Measurements from ENCODE around the gene CDSN. TPM values are rescaled to one million over a fixed set of nuclear protein-coding genes. Genes with fewer than 3 reads are reported as not detected.

The CDSN gene
- polyA plus RNA-seq, 2 of the 4 experiments (the other 2 are of a cell fraction): not detected

- CTCF ChIA-PET: interaction anchor here (0.7 to 5.0 kb wide), 5 partner anchors 27 to 161 kb away, joined by 3 to 95 read pairs (median 6); partner anchors contain the start of gene VARS2
- WGBS (ENCODE audit: missing lambda C conversion rate): 85% methylated on average over 4 of the region's 4 CpGs
- Histone ChIP-seq H3K4me2 (no peak overlapping the region), H3K9me3 (no peaks in the 10 kb centered on the region), H3K4me3 (no peak overlapping the region), H3K4me1 (peaks cover 12% of the 10 kb centered on the region), H3K27ac (no peak overlapping the region)
- no peak for FAIRE-seq
- POLR2A ChIA-PET: no interaction called here
- DNase-seq (ENCODE audit: low read depth in 1 of 2, low spot score in 1 of 2): no peak
- TF ChIP-seq FOSB (CRISPR knock-in tag; IDR thresholded peaks at IDR 0.05) (no peak), CEBPB (IDR thresholded peaks at IDR 0.05) (no peak), ZC3H11A (IDR thresholded peaks at IDR 0.05) (no peak), HEYL (CRISPR knock-in tag; IDR thresholded peaks at IDR 0.05) (no peak), POLR2AphosphoS2 (conservative IDR thresholded peaks at IDR 0.05; ENCODE audit: low read length) (no peak), TFCP2L1 (CRISPR knock-in tag; IDR thresholded peaks at IDR 0.05) (no peak), RFX5 (IDR thresholded peaks at IDR 0.05) (no peak), KDM1A (IDR thresholded peaks at IDR 0.05; ENCODE audit: low read depth) (no peak), FOXS1 (CRISPR knock-in tag; IDR thresholded peaks at IDR 0.05) (no peak)
- TF ChIP-seq, protein P1, sequence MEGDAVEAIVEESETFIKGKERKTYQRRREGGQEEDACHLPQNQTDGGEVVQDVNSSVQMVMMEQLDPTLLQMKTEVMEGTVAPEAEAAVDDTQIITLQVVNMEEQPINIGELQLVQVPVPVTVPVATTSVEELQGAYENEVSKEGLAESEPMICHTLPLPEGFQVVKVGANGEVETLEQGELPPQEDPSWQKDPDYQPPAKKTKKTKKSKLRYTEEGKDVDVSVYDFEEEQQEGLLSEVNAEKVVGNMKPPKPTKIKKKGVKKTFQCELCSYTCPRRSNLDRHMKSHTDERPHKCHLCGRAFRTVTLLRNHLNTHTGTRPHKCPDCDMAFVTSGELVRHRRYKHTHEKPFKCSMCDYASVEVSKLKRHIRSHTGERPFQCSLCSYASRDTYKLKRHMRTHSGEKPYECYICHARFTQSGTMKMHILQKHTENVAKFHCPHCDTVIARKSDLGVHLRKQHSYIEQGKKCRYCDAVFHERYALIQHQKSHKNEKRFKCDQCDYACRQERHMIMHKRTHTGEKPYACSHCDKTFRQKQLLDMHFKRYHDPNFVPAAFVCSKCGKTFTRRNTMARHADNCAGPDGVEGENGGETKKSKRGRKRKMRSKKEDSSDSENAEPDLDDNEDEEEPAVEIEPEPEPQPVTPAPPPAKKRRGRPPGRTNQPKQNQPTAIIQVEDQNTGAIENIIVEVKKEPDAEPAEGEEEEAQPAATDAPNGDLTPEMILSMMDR (IDR thresholded peaks at IDR 0.05): no peak
- ATAC-seq: no peak
Measured at GRCh38 chr6:31076611-31077010, 43.6 kb downstream of the CDSN start.

GRCh38 chr6:31075528-31075927 lies 44.7 kb downstream of the CDSN start:
- Histone ChIP-seq H3K4me2 (no peak overlapping the region), H3K9me3 (no peaks in the 10 kb centered on the region), H3K27ac (no peak overlapping the region), H3K4me1 (peaks cover 12% of the 10 kb centered on the region), H3K4me3 (no peak overlapping the region)
- DNase-seq (ENCODE audit: low read depth in 1 of 2, low spot score in 1 of 2) (no peak), ATAC-seq (no peak), FAIRE-seq (no peak)
- 78% methylated on average over 1 of the region's 1 CpG for WGBS (ENCODE audit: missing lambda C conversion rate)
- POLR2A ChIA-PET: no interaction called here
- CTCF ChIA-PET: interaction anchor here (0.7 to 5.0 kb wide), 3 partner anchors 12 to 160 kb away, joined by 5 to 49 read pairs (median 6); partner anchors contain the start of gene VARS2
- no peak for TF ChIP-seq ZC3H11A (IDR thresholded peaks at IDR 0.05)
- no peak for TF ChIP-seq KDM5A (IDR thresholded peaks at IDR 0.05)
- TF ChIP-seq HOXB13 (CRISPR knock-in tag; IDR thresholded peaks at IDR 0.05; ENCODE audit: low read depth): no peak
- no peak for TF ChIP-seq CBX2 (IDR thresholded peaks at IDR 0.05; ENCODE audit: borderline replicate concordance, low read depth)

- no peak for FAIRE-seq
- ATAC-seq: no peak
- CTCF ChIA-PET: interaction anchor here (0.6 to 5.0 kb wide), 3 partner anchors 13 to 399 kb away, joined by 3 to 49 read pairs (median 15); partner anchors contain the start of gene VARS2
Measured at GRCh38 chr6:31074401-31074800, 45.8 kb downstream of the CDSN start.

DNA sequence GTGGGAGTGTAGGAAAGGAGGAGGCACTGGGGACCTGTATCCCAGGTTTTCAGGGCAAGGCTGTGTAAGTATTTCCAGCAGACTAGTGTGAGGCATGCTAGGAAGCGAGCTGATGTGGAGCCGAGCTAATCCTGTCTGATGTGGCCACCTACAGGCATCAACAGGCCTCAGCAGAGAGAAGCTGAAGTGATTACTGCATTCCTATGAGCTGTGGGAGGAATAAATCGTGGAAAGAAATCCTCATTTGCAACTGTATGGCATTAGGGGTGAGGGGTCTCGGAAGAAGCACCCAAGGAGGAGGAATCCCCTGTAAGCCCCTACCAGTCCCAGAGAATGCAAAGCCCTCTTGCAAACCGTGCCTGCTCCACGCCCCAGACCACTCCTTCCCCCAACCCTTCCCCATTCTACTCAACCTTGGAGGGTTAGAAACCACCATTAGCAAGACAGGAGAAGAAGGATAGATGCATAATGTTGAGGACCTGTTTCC lies 49.5 kb downstream of the CDSN start:
- TF ChIP-seq, protein P2, sequence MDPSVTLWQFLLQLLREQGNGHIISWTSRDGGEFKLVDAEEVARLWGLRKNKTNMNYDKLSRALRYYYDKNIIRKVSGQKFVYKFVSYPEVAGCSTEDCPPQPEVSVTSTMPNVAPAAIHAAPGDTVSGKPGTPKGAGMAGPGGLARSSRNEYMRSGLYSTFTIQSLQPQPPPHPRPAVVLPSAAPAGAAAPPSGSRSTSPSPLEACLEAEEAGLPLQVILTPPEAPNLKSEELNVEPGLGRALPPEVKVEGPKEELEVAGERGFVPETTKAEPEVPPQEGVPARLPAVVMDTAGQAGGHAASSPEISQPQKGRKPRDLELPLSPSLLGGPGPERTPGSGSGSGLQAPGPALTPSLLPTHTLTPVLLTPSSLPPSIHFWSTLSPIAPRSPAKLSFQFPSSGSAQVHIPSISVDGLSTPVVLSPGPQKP (IDR thresholded peaks at IDR 0.05; ENCODE audit: low read depth, low read length): no peak
- TF ChIP-seq ZNF302 (CRISPR knock-in tag; IDR thresholded peaks at IDR 0.05) (no peak), RAD21 (conservative IDR thresholded peaks at IDR 0.05 in 1 of 2, IDR thresholded peaks at IDR 0.05 in 1 of 2) (peak; percentile 72 to 79), ESRRA (IDR thresholded peaks at IDR 0.05; ENCODE audit: borderline replicate concordance, low read length) (no peak), BHLHE40 (IDR thresholded peaks at IDR 0.05; ENCODE audit: low read depth, low read length) (no peak), RARB (CRISPR knock-in tag; IDR thresholded peaks at IDR 0.05) (no peak), NPAS2 (CRISPR knock-in tag; IDR thresholded peaks at IDR 0.05; ENCODE audit: borderline replicate concordance) (no peak), SMC3 (IDR thresholded peaks at IDR 0.05) (peak; percentile 68)
- TF ChIP-seq, protein P1 (IDR thresholded peaks at IDR 0.05): peak; percentile 55
- ChIA-PET CTCF (interaction anchor here (0.7 to 8.3 kb wide), 30 partner anchors 10 to 392 kb away, joined by 3 to 143 read pairs (median 5); partner anchors contain the start of genes GTF2H4, MUCL3 and VARS2), POLR2A (interaction anchor here (1.0 to 1.4 kb wide), 2 partner anchors 155 to 157 kb away, joined by 7 to 10 read pairs; partner anchors contain the start of gene VARS2)
- DNase-seq (ENCODE audit: low read depth in 1 of 2, low spot score in 1 of 2): peak; percentile 47 to 75
- no peaks in the 10 kb centered on the region for H3K9me3 ChIP-seq
- 0 out of 6 replicates have a peak overlapping the region, but pooled peaks of 1 of the 2 experiments have one; percentile 16 for H3K27ac ChIP-seq
- no peak overlapping the region for H3K4me3 ChIP-seq
- H3K4me2 ChIP-seq: no peak overlapping the region
- H3K4me1 ChIP-seq: peaks cover 12% of the 10 kb centered on the region
- ATAC-seq: peak; percentile 98 to 99
- no peak for FAIRE-seq
- 25% methylated on average over 6 of the region's 6 CpGs for WGBS (ENCODE audit: missing lambda C conversion rate)

More at GRCh38 chr6:31074401-31074800, 45.8 kb downstream of the CDSN start:
- TF ChIP-seq FOSB (CRISPR knock-in tag; IDR thresholded peaks at IDR 0.05) (no peak), HOXB13 (CRISPR knock-in tag; IDR thresholded peaks at IDR 0.05; ENCODE audit: low read depth) (no peak), ZC3H11A (IDR thresholded peaks at IDR 0.05) (no peak), RAD21 (conservative IDR thresholded peaks at IDR 0.05 in 1 of 2, IDR thresholded peaks at IDR 0.05 in 1 of 2) (no peak)
- peaks cover 12% of the 10 kb centered on the region for H3K4me1 ChIP-seq
- no peak overlapping the region for H3K4me2 ChIP-seq
- H3K27ac ChIP-seq: no peak overlapping the region
- H3K4me3 ChIP-seq: no peak overlapping the region
- no peaks in the 10 kb centered on the region for H3K9me3 ChIP-seq
- POLR2A ChIA-PET: no interaction called here
- 86% methylated on average over 4 of the region's 4 CpGs for WGBS (ENCODE audit: missing lambda C conversion rate)
- DNase-seq (ENCODE audit: low read depth in 1 of 2, low spot score in 1 of 2): no peak

All from A549 (cell line).